Sigmoid colon (tissue), 4 donors: ENCODE measurements around the gene ARID5A.

Experiments
- CTCF ChIP-seq, 4 experiments: fragments of 450-650 bp in 3 of 4; fragments of 200-600 bp in 1 of 4; IDR thresholded peaks; one replicate each; pipeline ENCODE4 v1.5.1; 2016 to 2019; ENCODE audit warnings: antibody characterized with exemption in 4 of 4, mild to moderate bottlenecking in 3 of 4, moderate library complexity in 2 of 4
- EP300 ChIP-seq, 4 donors: sonication (generic); formaldehyde crosslinking; IDR thresholded peaks; one replicate each; pipeline ENCODE4 v1.6.1; 2017; ENCODE audit warnings: antibody characterized with exemption in 4 of 4
- POLR2A ChIP-seq, 2 donors: fragments of 450-650 bp; IDR thresholded peaks; one replicate each; pipeline ENCODE4 v1.6.1; 2016; ENCODE audit warnings: antibody characterized with exemption in 2 of 2, mild to moderate bottlenecking in 2 of 2, moderate library complexity in 2 of 2
- POLR2AphosphoS5 ChIP-seq, 4 donors: sonication (generic); formaldehyde crosslinking; IDR thresholded peaks; one replicate each; pipeline ENCODE4 v1.6.1; 2017; ENCODE audit warnings: antibody characterized with exemption in 4 of 4

DNA sequence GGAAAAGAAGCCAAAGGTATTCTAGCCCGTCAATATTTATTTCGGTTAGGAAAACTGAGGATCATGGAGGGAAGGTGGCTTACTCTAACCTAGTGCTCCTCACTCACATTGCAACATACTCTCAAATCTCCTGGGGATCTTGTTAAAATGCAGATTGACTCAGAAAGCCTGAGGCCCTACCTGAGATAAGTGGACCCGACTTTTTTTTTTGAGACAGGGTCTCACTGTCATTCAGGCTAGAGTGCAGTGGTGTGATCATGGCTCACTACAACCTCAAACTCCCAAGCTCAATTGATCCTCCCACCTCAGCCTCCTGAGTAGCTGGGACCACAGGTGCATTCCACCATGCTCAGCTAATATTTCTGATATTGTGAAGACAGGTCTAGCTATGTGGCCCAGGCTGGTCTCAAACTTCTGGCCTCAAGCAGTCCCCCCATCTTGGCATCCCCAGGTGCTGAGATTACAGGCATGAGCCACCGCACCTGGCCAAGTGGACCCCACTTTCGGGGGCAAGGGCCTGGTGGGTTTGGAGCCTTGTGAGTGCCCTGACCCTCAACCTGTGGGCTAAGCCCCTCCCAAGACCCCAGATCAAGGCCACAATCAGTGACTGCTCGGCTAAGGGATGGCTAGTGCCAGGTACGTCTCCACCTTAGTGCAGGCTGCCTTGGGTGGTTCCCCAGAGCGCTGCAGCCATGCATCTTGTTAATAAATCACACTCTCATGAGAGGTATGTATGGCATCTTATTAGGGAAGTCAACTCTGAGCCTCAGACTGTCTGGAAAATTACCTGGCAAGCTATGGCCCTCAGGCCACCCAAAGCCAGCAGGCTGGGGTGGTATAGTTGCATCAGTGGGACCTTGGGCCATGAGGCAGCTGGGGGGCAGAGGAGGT, 30.3 kb upstream of the ARID5A start:
- TF ChIP-seq CTCF (IDR thresholded peaks at IDR 0.05) (no peak), EP300 (IDR thresholded peaks at IDR 0.05) (no peak), POLR2A (IDR thresholded peaks at IDR 0.05) (no peak), POLR2AphosphoS5 (IDR thresholded peaks at IDR 0.05) (no peak)
